DOHH2 (cell line): ENCODE measurements around the gene CCDC179.

Source experiments
- CTCF ChIP-seq: fragments of 200-600 bp; sonication (generic); IDR thresholded peaks from one replicate; pipeline ENCODE4 v1.5.1; 2014; ENCODE audit warnings: antibody characterized with exemption, mild to moderate bottlenecking, low read depth, low read length; ENCODE audit not compliant: poor library complexity, severe bottlenecking
- EZH2phosphoT487 ChIP-seq: fragments of 200-600 bp; sonication (generic); IDR thresholded peaks from 2 replicates; pipeline ENCODE4 v1.6.1; 2017; ENCODE audit warnings: borderline replicate concordance, mild to moderate bottlenecking, antibody characterized with exemption, low read length, moderate library complexity, mixed read lengths

- no peak for TF ChIP-seq CTCF
- no peak for TF ChIP-seq EZH2phosphoT487
Observed at GRCh38 chr11:22878604-22879003, 18.3 kb upstream of the CCDC179 start.
